Measurements from ENCODE around the gene TIMM13.

Gene TIMM13

GRCh38 chr19:2427429-2428320 lies at the start of gene TIMM13:
TIMM13 (minus strand) TSS chr19:2427586; CDS start chr19:2427533, 53 bp downstream.
- TF ChIP-seq REST (IDR thresholded peaks at IDR 0.05; ENCODE audit: low read depth) (no peak), USF1 (IDR thresholded peaks at IDR 0.05) (peak; percentile 99), FOXM1 (IDR thresholded peaks at IDR 0.05; ENCODE audit: borderline replicate concordance, low read depth) (no peak), TAF1 (IDR thresholded peaks at IDR 0.05; ENCODE audit: low read depth) (peak; percentile 71), TEAD4 (IDR thresholded peaks at IDR 0.05) (no peak), NFIC (IDR thresholded peaks at IDR 0.05) (no peak), CREB1 (IDR thresholded peaks at IDR 0.05; ENCODE audit: low read depth) (peak; percentile 93), TCF12 (IDR thresholded peaks at IDR 0.05; ENCODE audit: low read depth) (peak; percentile 56; the same call in 1 of the 2 replicates), MAX (IDR thresholded peaks at IDR 0.05) (peak; percentile 84), RAD21 (IDR thresholded peaks at IDR 0.05; ENCODE audit: low read depth) (no peak), EP300 (IDR thresholded peaks at IDR 0.05; ENCODE audit: borderline replicate concordance) (0 out of 2 replicates have a peak, but pooled peaks have one; percentile 7), YY1 (IDR thresholded peaks at IDR 0.05; ENCODE audit: low read depth) (peak; percentile 70; the same call in 1 of the 2 replicates), CEBPB (IDR thresholded peaks at IDR 0.05) (peak; percentile 95)

- no peak for TF ChIP-seq CEBPB (IDR thresholded peaks at IDR 0.05)
- TF ChIP-seq TCF12 (IDR thresholded peaks at IDR 0.05; ENCODE audit: low read depth) = no peak
- TF ChIP-seq TAF1 (IDR thresholded peaks at IDR 0.05; ENCODE audit: low read depth) = no peak
- TF ChIP-seq EP300 (IDR thresholded peaks at IDR 0.05; ENCODE audit: borderline replicate concordance) = no peak
- no peak for TF ChIP-seq RAD21 (IDR thresholded peaks at IDR 0.05; ENCODE audit: low read depth)
- TF ChIP-seq TEAD4 (IDR thresholded peaks at IDR 0.05) = 0 out of 2 replicates have a peak, but pooled peaks have one; percentile 12
- TF ChIP-seq YY1 (IDR thresholded peaks at IDR 0.05; ENCODE audit: low read depth) = no peak
- TF ChIP-seq NFIC (IDR thresholded peaks at IDR 0.05) = no peak
- TF ChIP-seq MAX (IDR thresholded peaks at IDR 0.05) = no peak
- no peak for TF ChIP-seq FOXM1 (IDR thresholded peaks at IDR 0.05; ENCODE audit: borderline replicate concordance, low read depth)
- no peak for TF ChIP-seq EGR1 (IDR thresholded peaks at IDR 0.05)
- peak; percentile 83 for TF ChIP-seq ZBTB7A (IDR thresholded peaks at IDR 0.05; ENCODE audit: low read depth)
- no peak for TF ChIP-seq USF1 (IDR thresholded peaks at IDR 0.05)
Observed at GRCh38 chr19:2476451-2477140, 49.2 kb upstream of the TIMM13 start.

GRCh38 chr19:2475702-2476450 lies 48.5 kb upstream of the TIMM13 start, which contains the start of gene GADD45B:
GADD45B (plus strand) TSS chr19:2476127; CDS start chr19:2476359, 232 bp downstream.
- TF ChIP-seq YY1 (IDR thresholded peaks at IDR 0.05; ENCODE audit: low read depth) (no peak), EGR1 (IDR thresholded peaks at IDR 0.05) (peak; percentile 98), NFIC (IDR thresholded peaks at IDR 0.05) (no peak), FOXM1 (IDR thresholded peaks at IDR 0.05; ENCODE audit: borderline replicate concordance, low read depth) (no peak), ZBTB7A (IDR thresholded peaks at IDR 0.05; ENCODE audit: low read depth) (no peak), EP300 (IDR thresholded peaks at IDR 0.05; ENCODE audit: borderline replicate concordance) (no peak; the same call in 1 of the 2 replicates), USF1 (IDR thresholded peaks at IDR 0.05) (peak; percentile 82), TEAD4 (IDR thresholded peaks at IDR 0.05) (peak; percentile 37; the same call in 1 of the 2 replicates), TAF1 (IDR thresholded peaks at IDR 0.05; ENCODE audit: low read depth) (peak; percentile 94), REST (IDR thresholded peaks at IDR 0.05; ENCODE audit: low read depth) (no peak), CEBPB (IDR thresholded peaks at IDR 0.05) (peak; percentile 70), MAX (IDR thresholded peaks at IDR 0.05) (peak; percentile 39), RAD21 (IDR thresholded peaks at IDR 0.05; ENCODE audit: low read depth) (no peak), TCF12 (IDR thresholded peaks at IDR 0.05; ENCODE audit: low read depth) (0 out of 2 replicates have a peak, but pooled peaks have one; percentile 15), CREB1 (IDR thresholded peaks at IDR 0.05; ENCODE audit: low read depth) (no peak)
